GM21825 (cell line): ENCODE measurements around the gene L3MBTL4.
"Not testable (repeated sequence)": the region's sequence is repeated elsewhere in the genome, so short reads cannot be mapped to it uniquely, and the experiment has no call there.

Experiments
- ATAC-seq: cut with Tn5 transposase; IDR thresholded peaks from one replicate; pipeline ENCODE4 v1.9.1; 2021; ENCODE audit warnings: mild to moderate bottlenecking, moderate library complexity; ENCODE audit not compliant: unreplicated experiment

The L3MBTL4 gene

DNA sequence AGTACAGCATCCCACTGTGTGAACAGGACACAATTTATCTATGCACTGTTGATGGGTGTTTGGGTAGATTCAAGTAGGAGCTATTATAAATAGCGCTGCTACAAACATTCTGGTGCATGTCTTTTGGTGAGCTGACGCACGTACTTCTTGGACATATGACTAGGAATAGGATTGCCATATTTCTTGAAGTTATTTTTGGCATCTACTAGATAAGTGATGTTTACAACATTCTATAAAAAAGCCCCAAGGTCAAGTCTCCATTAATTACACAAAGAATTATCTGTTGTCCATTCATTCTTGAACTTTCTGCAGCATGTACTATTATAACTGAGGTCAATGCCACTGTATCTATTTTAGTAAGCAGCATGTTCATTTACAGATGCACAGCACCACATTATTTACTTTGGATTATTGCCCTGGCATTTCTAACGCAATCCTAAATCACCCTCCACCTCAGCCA, 293.9 kb downstream of the L3MBTL4 start:
- no peak for ATAC-seq

DNA sequence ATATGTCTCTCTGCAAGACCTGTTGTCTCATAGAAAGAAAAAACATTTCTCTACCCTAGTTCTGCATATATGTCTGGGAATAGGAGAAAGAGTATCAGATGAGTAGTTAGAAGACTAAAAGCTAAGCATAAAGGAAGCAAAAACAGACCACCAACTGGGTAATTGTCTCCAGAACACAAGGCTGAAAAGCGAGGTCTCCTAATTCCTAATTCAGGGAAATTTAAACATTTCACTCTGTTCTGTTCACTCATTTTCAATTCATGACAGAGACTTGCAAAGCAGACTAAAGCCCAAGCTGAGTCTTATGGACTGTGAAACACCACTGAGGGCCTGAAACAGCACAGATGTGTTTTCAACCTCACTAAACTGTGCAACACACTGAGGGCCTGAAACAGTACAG, 294.9 kb downstream of the L3MBTL4 start:
- ATAC-seq: no peak

DNA sequence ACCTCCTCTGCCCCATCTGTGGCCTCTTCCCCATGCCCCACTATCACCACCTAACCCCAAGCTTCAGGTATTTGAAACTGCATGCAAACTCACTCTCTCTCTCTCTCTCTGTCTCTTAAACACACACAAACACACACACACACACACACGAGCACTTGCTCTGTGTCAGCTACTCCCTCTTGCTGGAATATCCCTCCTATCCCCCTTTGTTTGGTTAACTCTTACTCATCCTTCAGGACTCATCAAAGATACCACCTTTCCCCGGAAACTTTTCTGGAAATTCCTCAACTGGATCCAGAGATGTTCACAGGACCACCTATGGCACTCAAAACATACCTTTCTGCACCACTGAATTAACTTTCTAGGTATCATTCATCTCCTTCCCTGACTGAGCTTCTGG, 296.6 kb downstream of the L3MBTL4 start:
- ATAC-seq: no peak

DNA sequence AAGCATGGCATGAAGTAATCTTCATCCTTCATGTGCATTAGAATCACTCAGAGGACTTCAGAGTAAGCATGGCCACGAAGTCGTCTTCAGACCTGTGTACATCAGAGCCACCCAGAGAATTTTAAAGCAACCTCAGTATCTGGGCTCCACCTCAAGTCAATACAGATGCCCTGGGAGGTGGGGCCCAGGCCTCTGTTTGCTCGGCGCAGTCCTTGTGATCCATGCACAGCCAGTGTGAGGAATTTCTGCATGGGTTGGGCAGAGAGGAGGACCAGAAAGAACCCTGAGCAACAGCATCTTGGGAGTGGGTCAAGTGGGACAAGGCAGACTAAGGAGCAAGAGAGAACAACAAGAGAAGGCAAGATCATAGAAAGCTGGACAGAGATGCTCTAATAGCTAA, 299.0 kb downstream of the L3MBTL4 start:
- ATAC-seq: no peak

DNA sequence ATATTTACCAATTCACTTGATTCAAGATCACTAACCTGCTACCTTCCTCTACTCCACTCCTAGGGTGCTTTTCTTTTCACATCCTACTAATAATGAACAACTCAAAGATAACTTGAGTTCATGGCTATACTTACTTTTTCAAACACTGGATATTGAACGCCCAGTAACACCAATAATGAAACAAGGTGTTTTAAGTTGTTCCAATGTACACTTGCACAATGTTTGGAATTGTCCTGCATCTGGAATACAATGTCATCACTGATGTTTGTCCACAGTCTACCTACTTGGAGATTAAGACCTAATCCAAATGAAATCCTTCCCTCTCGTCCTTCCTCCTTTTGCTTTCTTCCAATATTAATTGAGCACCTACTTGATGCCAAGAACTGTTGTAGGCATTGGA, 301.1 kb downstream of the L3MBTL4 start:
- no peak for ATAC-seq

DNA sequence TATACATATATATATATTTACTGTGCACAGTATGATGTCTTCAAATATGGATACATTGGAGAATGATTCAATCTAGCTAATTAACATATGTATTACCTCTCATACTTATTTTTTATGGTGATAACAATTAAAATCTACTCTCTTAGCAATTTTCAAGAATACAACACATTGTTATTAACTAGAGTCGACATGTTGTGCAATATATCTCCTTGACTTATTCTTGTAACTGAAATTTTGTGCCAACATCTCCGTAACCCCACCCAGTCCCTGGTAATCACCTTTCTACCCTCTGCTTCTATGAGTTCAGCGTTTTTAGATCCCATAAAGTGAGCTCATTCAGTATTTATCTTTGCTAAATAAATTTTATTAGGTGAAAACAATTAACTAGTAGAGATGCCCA, 303.0 kb downstream of the L3MBTL4 start:
- ATAC-seq: no peak

DNA sequence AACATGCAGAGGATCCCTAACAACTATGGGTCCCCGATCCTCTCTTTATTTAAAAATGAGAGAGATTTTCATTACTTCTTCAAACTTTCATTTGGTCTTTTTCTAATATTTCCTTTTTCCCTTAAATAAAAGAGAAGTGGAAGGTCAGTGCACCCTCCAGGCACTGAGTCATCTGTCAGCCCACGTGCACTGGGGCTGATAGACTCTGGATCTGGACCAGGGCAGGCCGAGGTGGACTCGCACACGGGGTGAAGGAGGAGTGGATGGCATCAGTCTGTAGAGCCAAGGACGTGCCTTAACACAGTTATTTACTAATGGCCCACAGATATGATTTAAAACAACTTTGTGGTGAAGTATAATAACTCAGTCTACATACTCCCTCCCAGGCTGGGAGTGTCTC, 305.0 kb downstream of the L3MBTL4 start:
- ATAC-seq: no peak

DNA sequence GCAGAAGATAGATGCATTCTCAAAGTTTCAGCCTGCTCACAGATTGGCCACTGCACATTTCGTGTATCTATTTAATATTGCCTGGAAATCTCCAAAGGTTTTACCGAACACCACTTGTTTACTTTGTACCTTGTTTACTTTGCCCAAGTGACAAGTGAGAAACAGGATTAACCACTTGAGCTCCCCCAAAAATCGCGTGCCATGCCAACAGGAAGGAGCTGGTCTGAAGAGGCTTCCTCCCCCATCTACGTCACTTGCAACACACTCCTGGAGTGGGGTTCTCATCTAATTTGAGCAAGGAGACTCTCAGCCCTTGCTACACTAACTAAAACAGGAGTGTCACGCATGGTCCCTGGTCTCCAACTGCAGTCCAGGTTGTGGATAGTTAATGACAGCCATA, 306.9 kb downstream of the L3MBTL4 start:
- ATAC-seq: no peak

DNA sequence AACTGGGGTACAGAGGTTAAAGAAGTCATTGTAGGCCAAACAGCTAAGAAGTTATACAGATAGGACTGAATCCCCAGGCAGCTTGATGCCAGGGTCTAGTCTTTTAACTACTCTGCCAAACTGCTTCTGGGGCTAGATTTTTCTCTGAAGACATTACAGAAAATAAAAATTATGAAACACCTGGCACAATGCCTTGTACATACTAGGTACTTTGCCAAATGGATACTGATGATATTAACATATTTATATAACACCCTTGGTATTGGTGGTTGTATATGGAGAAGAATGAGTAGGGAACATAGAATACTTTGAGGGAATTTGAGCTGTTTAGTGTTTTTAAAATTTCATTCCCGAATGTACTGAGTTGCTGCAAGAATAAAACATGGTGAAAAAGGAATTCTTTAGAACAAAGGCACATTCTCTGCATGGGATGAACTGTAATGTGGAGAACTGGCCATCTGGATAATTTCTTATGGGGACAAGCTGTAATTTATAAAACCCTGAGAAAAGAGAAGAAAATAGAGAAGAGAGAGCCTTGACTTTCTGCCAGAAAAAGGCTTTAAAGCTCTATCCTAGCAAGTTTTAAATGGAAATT, 308.5 kb downstream of the L3MBTL4 start:
- ATAC-seq: no peak

DNA sequence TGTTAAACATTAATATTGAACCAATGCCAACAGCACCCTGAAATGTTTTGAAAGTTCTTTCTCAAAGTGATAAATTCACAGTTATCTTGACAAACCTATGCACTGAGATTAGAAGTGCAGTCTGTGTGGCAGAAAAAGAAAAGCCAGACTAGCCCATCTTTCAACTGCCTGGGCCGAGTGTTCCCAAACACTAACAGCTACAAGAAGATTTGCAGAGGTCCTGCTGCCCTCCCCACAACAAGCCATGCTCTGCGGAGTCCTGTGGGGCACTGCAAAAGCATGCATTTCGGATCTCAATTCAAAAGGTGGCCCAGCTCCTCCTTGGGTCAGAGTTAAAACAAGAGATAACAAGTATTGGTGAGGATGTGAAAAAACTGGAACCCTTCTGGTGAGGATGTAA, 311.0 kb downstream of the L3MBTL4 start:
- no peak for ATAC-seq

DNA sequence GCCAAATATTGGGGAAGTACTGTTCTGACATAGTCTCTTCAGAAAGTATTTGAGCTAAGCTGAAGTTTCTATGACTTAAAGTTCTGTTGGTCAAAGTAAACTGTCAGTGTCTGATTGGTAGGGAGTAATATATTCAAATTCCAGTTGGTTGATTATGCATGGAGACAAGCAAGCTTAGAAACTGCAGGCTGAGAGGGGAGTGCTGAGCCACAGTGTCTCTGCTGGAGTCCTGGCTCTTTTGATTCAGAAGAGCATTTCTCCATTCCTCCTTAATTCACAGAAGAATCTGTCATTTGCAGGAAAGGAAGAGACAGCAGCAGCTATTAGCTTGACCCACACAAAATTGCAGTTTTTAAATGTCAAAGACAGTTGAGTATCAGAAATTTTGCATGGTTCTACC, 318.0 kb downstream of the L3MBTL4 start:
- ATAC-seq: no peak

DNA sequence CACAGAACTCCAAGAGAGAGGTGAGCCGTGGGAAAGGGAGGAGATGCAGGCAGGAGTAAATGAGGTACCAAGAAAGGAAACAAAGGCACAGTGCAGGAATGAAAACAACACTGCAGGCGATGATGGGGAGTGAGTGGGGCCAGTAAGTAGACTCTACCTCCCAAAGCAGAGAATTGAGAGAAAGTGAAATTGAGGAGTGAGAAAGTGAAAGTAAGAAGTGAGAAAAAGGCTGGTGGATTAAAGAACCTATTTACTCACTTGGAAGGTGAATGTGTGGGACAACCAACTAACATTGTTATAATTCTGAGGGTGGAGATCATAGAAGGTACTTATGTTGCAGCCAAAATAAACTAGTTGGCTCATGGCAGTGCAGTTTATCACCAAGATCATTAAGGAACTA, 326.3 kb downstream of the L3MBTL4 start:
- ATAC-seq: no peak

DNA sequence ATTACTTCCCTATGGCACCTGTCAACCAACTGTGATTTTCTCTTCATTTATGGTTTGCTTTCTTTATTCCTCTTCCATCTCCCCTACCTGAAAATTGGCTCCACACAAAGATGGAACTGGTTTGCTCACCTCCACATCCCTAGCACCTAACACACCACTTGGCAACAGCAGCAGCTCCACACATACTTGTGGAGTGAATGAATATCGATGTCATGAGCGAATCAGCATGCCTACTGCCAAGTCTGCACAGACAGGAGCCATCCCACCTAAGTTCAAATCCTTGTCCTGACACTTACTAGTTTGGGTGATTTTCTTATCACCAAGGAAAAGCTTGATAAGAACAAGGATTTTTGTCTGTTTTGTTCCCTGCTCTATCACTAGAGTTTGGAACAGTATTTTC, 328.0 kb downstream of the L3MBTL4 start:
- ATAC-seq: no peak

DNA sequence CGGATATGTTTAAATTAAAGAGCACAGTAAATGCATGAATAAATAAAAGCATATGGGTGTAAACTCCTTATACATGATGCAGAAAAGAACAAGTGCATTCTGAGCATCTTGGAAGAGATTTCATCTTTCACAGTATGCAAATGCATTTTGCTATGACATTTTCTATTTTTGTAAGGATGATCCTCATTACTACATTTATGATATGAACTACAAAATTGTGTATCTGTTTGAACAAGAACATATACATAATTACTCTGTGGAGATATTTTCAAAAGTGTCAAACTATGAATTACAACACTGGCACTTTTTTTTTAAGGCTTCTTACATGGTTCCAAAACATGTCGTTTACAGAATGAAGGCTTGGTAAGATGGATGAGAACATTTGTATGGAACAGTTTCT, 335.3 kb downstream of the L3MBTL4 start:
- ATAC-seq: no peak

DNA sequence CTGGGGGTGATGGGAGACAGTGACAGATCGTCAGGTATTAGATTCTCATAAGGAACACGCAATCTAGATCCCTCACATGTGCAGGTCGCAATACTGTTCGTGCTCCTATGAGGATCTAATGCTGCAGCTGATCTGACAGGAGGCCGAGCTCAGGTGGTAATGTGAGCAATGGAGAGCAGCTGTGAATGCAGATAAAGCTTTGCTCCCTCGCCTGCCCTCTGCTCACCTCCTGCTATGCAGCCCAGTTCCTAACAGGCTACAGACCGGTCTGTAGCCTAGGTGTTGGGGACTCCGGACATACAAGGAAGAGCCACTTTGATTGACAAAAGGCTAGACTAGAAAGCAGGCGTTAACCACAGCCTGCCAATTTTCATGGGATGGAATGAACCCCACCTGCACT, 335.8 kb downstream of the L3MBTL4 start:
- ATAC-seq: no peak

DNA sequence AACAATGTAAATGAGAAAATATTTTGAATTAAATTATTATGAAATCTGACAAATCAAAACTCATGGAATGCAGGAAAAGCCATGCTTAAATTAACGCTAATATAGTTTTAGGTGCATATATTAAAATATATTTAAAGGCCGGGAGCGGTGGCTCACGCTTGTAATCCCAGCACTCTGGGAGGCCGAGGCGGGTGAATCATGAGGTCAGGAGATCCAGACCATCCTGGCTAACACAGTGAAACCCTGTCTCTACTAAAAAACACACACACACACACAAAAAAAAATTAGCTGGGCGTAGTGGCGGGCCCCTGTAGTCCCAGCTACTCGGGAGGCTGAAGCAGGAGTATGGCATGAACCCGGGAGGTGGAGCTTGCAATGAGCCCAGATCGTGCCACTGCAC, 342.3 kb downstream of the L3MBTL4 start:
- ATAC-seq: not testable (repeated sequence)

DNA sequence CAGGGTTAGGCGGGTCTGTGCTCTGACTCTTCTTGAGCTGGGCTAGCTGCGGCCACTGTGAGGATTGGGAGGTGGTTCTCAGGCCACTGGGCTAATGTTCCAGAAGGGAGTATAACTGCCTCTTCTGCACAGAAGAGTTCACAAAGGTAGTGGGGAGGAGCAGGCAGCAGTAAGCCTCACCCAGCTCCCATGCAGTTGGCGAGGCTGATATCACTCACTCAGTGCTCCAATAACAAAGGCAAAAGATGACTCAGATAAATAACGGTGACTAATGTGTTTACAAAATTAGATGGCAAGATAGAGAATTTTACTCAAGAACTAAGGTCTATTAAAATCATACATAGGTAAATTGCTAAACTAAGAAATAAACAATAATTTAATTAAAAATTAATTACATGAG, 345.2 kb downstream of the L3MBTL4 start:
- no peak for ATAC-seq

DNA sequence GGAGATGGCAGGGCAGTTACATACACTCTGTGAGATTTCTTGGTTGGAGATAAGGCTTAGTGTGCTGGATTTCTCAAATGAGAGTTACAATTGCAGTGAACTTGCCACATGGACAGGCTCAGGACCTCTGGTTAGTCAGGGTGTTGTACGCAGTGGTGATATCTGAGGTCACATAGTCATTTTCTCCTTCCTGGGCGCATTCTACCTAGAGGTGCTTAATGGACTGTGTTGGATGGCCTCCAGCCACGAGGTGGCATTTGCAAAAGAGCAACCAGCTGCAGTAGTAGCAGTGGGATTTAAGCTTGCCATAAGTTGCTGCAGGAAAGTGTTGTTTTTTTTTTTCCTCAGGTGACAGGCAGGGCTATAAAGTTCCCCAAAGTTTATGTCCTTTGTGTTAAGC, 345.6 kb downstream of the L3MBTL4 start:
- ATAC-seq: no peak

DNA sequence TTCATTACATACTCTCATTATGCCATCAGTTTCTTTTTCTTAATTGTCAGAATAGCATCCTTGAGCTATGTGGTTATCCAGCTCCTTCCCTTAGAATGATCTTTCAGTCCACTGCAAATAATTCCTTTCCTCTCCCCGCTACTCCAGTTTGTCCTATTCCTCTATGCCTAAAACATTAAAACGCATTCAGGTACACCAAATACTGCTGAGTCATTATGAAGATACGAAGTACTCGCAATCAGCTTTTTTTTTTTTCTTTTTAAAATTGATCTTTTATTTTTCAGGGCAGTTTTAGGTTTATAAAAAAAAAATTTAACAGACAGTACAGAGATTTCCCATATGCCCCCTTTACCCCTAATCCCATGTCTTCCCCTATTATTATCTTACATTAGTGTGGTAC, 354.6 kb downstream of the L3MBTL4 start:
- no peak for ATAC-seq

DNA sequence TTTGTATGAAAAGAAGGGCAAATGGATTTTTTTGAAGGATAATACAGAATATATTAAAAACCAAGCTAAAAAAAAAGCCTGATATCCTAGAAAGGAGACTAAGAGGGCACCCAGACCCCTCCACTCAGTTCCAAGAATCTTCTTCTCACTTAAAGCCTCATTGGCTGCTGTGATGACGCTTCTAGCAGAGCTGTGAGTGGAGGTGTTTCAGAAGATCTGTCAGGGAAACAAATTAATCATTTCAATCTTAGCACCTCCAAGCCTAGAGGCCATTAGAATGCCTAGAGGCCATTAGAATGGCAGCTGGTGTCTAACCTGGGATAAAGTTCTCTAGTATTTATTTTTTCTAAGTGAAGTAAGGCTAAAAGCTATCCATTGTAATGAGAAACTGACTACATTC, 355.2 kb downstream of the L3MBTL4 start:
- ATAC-seq: no peak

DNA sequence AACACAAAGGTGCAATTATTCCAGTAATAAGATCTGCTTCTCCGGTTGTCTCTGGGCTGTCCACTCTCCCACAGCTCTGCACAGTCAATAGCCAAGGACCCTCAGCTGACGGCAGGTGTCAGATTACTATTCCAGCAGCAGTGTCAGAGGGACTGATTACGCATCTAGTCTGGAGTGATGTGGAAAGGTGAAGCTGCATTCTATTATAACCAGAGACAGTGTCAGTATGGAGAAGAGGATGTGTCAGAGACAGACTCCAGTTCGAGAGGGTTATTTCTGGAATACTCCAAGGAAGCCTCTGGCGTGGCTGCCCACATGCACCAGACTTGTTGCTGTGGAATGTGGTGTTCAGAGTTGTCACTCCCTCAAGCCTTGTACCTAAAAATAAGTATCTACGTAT, 355.8 kb downstream of the L3MBTL4 start:
- ATAC-seq: no peak

DNA sequence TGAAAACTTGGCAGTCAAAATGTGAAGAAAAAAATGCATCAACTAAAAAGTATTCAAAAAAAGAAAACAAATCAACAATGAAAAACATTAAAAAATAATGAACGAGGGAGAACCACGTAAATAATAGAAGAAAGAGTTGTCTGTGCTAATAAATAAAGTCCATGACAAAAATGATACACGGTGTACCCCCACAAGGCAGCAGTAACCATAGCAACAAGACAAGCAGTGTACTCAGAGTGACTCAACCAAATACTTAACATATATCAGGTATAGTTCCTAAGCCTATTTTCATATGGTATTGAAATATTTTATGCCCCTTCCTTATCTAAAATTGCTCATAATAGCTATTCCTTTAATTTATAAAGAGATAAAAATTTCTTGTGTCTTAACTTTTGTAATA, 357.1 kb downstream of the L3MBTL4 start:
- ATAC-seq: no peak

DNA sequence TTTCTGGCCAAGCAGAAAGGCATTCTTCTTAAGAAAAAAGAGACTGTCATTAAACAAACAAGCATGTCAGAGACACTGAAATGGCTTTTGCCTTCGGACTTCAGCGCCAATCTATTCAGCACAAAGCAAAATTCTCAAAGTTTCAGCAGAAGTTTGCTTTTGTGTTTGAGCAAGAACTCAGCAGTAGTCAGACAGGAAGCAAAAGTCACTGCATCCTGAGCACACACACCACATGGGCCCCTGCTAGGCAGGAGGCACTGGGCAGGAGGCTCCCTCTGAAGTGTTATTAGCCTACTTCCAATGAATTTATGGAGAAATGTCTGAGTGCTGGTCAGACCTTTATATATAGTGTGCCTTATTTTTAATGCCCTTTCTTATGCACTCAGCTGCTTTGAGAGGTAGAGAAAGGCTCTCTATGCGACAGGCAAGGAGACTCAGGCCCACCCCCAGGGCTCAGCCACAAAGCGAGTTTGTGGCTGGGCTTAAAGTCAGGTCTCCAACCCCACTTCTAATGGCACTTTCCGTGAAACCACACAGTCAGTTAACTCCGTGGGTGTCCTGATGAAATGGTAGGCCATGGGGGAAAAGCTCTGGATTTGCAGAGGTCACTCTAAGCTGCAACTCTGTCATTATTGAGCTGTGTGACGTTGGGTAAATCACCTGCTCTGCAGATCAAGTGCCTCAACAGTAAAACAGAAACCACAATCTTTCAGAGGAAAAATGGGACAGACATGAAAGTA, 358.4 kb downstream of the L3MBTL4 start:
- ATAC-seq: peak; percentile 58
